ENCODE data around the gene CCL3.
"Not testable (repeated sequence)": the region's sequence is repeated elsewhere in the genome, so short reads cannot be mapped to it uniquely, and the experiment has no call there.

CCL3 gene

DNA sequence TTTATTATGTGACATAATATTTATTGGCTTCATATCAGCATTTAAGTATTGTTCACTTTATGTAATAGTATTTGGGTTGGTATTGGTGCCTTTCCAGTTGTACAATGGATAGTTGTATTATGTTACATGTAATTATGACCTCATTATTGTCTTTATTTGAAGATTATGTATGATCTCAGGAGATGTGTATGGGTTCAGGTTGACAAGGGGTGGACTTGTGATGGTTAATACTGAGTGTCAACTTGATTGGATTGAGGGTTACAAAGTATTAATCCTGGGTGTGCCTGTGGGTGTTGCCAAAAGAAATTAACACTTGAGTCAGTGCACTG lies 25.7 kb upstream of the CCL3 start:
- DNase-seq (ENCODE audit: low spot score), result not testable (repeated sequence)

DNA sequence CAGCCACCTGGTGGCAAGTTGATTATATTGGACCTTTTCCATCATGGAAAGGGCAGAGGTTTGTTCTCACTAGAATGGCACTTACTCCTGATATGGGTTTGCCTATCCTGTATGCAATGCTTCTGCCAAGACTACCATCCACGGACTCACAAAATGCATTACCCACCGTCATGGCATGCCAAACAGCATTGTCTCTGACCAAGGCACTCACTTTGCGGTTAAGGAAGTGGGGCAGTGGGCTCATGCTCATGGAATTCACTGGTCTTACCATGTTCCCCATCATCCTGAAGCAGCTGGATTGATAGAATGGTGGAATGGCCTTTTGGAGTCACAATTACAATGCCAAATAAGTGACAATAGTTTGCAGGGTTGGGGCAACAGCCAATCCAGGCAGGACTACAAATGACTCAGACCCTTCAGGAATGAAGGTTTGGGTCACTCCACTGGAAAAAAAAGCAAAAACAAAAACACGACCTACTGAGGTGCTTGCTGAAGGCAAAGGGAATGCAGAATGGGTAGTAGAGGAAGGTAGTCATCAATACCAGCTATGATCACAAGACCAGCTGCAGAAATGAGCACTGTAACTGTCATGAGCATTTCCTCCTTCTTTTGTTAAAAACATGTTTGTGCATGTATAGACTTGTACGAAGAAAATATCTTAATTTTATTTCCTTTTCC lies 25.2 kb upstream of the CCL3 start:
- DNase-seq (ENCODE audit: low spot score), result not testable (repeated sequence)

DNA sequence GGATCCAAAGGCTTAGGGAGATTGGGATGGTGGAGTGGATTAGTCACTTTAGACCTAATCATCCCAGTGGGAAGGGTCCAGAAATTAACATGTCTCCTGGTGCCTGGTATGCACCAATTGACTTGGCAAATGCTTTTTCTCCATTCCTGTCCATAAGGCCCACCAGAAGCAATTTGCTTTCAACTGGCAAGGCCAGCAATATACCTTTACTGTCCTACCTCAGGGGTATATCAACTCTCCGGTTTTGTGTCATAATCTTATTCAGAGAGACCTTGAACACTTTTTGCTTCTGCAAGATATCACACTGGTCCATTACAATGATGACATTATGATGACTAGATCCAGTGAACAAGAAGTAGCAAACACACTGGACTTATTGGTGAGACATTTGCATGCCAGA lies 23.2 kb upstream of the CCL3 start:
- DNase-seq (ENCODE audit: low spot score), result not testable (repeated sequence)

DNA sequence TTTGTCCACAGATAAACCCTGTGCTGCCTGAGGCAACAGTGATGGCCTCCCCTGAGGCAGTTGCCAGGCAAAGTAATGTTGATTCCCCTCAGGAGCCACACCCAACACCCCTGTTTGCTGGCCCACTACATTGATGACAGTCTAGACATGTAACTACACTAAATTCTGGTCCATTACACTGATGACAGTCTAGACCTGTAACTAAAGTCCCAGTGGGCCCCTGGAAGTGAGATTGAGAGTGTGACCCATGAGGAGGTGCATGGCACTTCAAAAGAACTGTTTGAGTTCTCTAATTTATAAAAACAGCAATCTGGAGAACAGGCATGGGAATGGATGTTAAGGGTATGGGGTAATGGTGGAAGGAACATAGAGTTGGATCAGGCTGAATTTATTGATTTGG lies 22.6 kb upstream of the CCL3 start:
- no peak for DNase-seq (ENCODE audit: low spot score)

DNA sequence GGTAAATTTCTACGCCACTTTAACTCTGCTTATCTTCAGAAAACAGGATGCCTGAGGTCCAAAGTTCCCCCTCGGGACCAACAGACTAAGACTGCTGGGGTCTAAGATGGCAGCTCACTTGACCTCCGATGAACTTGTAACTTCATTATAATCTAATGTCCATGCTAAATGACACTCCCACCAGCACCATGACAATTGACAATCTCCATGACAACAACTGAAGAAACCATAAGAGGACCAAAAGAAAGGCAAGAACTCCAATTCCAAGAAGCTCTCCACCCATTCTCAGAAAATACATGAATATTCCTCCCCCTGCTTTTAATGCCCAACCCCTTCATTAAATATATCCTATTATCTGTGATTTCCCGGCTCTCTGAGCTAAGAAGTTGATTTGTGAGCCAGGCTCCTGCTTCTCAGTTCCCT lies 21.1 kb upstream of the CCL3 start:
- DNase-seq (ENCODE audit: low spot score), result no peak

DNA sequence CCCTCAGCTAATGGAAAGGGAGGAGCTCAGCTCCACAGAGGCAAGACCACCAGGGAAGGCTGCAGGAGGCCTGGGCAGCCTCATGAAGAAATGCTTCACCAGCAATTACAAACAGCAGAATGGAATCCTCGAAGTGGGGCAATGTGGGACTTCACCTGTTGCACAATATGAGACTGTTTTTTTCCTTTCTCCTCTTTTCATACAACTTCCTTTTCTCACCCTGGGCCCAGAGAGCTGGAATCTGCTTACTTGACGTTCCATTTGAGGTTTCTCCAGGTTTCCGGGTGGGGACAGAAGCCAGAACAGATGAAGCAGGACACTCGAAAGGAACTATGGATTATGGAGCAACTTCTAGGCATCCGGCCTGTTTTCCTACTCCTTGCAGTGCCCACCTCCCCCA lies 18.3 kb upstream of the CCL3 start:
- not testable (repeated sequence) for DNase-seq (ENCODE audit: low spot score)

DNA sequence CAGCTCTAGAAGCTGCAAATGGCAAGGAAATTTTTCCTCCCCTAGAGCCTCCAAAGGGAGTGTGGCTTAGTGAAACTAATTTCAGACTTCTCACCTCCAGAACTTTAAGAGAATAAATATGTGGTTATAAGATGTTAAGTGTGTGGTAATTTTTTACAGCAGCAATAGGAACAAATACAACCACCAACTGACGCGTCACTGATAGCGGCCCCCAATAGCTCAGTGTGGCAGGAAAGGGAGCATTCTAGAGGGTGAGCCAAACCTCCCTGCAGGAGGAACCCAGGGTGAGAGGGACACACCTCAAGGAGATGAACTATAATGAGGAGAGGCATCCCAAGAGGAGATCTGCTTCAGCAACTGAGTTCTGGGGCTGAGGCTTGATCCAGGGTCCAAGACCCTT lies 17.7 kb upstream of the CCL3 start:
- no peak for DNase-seq (ENCODE audit: low spot score)

DNA sequence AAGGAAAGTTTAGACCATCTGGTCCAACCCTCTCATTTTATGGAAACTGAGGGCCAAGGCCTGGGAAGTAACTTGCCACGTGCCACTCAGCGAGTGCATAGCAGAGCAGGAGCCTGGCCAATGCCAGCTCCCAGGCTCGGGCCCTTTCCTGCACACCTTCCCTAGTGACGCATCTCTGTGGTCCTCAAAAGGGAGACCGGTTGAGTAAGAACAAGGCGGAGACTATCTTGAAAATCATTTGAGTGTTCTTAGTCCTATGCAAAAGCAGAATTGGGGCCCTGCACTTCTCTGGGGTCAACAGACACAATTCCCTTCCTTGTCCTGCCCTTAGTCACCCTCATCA lies 16.5 kb upstream of the CCL3 start:
- DNase-seq (ENCODE audit: low spot score), result no peak

DNA sequence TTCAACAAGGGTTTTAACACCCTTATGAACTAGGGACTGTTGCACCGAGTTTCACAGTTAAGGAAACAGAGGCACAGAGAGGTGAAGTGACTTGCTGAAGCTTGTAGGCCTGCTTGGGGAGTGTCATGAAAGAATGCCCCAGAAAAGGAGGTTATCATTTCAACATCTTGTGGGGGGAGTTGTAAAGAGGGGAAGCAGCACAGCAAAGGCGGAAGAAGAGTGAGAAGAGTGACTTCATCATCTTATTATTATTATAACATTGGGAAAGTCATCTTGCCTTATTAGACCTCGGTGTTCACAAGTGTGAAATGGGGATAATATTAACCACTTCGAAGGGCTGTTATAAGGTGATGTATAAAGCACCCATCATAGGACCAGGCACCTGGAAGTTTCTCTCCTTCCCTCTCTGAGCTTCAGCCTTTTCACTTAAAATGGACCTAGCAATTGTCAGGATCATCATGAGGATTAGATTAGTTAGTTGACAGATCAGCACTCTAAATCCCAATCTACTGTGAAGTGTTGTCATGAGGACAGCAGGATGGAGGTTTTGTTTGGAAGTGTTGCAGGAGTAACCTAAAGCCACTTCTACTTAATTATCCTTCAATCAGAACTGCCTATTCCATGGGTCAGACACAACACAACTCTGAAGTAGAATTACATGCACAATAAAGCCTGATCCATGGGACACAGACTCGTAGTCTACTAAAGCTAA lies 16.0 kb upstream of the CCL3 start:
- no peak for DNase-seq (ENCODE audit: low spot score)

DNA sequence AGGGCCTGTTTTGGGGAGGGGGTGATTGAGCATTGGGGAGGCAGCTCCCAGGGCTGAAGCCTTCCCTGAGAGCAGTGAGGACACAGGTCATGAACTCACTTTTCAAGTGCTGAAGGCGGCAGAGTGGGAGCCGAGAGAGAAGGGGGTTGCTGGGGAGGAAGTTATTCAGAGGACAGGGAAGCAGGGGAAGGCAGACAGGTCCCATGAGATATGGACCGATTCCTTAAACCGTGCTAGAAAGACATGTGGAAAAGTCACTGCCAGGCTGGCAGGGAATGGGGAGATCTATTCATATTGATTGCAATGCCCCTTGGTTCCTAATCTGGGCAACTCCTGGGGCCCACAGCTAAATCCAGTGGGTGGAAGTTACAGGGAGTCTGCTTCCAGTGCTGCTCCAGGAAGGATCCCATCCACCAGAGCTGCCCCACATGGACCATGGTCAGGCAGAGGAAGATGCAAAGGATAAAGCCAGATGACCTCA lies 14.8 kb upstream of the CCL3 start:
- no peak for DNase-seq (ENCODE audit: low spot score)

DNA sequence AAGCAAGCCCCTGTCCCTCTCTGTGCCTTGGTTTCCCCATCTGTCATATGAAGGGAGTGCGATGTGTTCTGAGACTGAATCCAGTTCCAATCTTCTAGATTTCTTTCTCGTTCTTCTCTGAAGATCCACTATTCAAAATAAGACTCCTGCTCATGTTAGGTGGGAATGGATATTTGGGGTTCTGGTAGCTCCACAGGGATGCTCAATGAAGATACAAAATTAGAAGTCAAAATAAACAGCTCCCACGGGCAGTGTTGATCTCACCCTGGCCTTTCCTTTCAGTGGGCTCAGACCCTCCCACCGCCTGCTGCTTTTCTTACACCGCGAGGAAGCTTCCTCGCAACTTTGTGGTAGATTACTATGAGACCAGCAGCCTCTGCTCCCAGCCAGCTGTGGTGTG lies 14.3 kb upstream of the CCL3 start:
- not testable (repeated sequence) for DNase-seq (ENCODE audit: low spot score)

DNA sequence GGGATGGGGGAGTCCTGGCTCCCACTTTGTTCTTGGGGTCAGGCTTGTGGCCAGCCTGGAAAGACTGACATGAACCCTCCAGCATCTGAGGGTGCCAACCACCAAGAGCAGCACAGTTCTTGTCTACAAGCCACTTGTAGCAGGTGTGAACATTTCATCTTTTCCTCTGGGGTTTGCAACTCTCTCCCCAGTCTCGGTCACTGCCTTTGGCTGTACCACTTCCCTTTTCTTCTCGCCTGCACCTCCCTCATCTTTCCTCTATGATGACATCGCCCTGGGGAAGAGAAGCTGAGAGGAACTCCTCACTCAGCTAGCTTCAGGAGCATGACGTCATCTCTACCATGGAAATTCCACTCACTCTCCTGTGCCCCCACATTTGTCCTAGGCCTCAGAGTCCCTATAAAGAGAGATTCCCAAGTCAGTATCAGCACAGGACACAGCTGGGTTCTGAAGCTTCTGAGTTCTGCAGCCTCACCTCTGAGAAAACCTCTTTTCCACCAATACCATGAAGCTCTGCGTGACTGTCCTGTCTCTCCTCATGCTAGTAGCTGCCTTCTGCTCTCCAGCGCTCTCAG lies 13.5 kb upstream of the CCL3 start, which contains the start of gene CCL4:
Gene CCL4 (plus strand): TSS at position 427 of the 575 bp plus-strand sequence. CDS start 79 bp downstream, at position 506.
- DNase-seq (ENCODE audit: low spot score), result not testable (repeated sequence)

DNA sequence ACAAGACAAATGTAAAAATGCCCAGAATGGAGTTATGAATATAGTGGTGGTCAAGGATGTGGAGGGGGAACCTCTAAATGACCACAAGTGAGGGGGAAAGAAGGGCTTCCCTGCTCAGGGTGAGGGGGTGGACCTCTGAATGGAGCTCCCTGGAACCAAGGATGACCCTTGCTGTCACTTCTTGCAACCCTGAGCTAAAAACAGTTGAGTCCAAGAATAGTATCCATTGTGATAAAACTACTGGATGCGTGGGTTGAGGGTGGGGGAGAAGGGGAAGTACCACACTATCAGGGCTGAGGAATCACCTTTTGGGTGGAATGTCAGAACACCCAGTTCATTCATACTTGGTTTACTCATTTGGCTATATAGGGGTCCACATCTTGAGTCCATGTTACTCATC lies 9.1 kb upstream of the CCL3 start:
- not testable (repeated sequence) for DNase-seq (ENCODE audit: low spot score)

DNA sequence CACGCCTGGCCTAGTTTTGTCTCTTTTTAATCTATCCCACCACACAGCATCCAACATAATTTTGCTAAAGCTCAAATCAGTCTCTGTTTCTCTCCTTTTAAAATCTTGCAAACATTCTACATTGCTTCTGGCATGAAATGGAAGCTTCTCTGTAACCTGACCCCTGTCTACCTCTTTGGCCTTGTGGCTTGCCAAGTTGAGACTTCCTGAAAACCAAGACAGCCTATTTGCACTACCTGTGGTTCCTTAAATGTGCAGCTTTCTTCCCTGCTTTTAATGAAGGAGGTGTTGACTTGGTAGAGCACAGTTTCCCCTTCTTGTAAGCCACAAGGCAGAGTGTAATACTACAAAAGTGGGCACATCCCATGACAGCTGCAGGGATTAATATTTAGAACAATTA lies 6.0 kb upstream of the CCL3 start:
- no peak for DNase-seq (ENCODE audit: low spot score)

DNA sequence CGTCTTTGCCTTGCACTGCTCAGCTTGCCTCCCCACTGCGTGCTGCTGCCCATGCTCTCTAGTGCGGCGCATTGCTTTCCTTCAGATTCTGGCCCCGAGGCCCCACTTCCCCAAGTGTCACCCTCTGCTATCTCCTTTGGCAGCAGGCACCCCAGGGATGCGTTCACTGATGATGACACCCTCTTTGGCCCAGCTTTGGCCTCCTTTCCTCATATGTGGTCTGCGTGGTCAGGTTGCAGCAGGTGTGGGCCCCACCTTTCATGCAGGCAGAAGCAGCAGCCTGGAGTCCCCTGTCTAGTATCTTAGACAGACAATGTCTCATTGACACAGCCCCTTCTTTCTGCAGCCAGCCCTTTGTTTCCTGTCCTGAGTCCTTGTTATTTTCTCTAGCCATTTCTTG lies 4.8 kb upstream of the CCL3 start:
- no peak for DNase-seq (ENCODE audit: low spot score)

DNA sequence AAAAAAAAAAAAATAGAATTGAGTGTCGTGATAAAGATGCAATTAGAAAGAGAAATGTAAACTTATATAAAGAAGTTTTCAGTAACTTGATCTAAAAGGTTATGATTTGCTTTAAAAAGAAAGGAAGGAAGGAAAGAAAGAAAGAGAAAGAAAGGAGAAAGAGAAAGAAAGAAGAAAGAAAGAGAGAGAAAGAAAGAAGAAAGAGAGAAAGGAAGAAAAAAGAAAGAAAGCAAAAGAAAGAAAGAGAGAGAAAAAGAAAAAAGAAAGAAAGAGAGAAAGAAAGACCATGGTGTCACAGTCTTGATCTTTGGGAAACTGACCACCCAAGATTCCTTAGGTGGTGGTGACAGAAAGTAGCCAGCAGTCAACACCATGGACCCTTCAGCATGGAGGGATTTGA lies 4.3 kb upstream of the CCL3 start:
- DNase-seq (ENCODE audit: low spot score), result no peak

DNA sequence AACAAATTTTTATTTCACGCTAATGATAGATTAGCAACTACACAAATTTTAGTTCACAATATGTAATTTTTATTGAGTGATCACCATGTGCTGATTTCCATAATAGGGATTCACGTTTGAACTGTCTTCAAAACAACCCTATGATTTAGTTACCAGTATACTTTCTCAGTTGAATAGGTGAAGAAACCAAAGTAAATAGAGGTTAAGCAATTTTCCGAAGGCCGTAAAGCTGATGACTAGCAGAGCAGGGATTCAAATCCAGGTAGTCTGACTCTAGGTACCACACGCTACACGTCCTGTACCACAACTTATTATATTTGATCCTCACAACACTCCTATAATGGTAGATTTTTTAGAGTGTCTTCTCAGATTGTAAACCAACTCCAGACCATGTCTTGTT lies 2.8 kb upstream of the CCL3 start:
- not testable (repeated sequence) for DNase-seq (ENCODE audit: low spot score)

DNA sequence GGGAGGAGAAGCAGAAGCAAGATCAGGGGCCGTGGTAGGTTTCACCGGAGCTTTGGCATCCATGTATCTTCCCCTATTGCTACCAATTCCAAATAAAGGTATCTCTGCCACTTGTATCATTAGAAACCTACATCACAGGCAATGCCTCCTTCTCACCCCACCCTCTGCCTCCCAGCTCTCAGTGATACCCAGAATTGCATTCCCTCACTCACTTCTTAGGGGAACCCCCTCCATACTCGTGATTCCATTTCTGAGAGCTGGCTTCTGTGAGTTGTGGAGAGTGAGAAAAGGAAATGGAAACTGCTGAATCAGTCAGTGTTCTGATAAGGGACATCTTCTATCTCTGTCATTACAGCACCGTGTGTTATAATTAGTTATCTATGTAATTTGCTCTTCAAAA lies 2.3 kb upstream of the CCL3 start:
- no peak for DNase-seq (ENCODE audit: low spot score)

DNA sequence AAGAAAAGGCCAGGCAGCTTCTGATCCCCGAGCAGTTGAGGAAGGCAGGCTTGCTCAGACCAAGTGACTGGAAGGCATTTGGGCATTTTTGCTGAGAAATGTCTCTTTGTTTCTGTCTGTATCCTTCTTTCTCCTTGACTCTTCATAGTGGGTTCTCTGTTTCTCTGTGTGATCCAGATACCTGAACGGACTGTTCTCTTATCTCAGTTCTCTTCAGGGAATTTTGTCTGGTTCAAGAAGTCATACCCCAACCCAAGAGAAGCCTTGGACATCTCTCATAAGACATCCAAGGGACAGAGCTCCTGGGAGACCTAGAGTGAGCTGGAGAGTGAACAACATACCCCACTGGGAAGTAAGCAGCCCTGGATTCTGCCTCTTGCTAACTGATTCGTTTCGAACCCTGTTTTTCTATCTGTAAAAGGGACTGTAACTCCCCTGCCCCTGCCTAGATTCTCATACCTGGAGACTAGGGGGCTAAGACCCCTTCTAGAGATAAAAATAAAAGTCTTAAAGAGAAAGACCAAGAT lies 541 bp downstream of the CCL3 start:
- DNase-seq (ENCODE audit: low spot score), result no peak

DNA sequence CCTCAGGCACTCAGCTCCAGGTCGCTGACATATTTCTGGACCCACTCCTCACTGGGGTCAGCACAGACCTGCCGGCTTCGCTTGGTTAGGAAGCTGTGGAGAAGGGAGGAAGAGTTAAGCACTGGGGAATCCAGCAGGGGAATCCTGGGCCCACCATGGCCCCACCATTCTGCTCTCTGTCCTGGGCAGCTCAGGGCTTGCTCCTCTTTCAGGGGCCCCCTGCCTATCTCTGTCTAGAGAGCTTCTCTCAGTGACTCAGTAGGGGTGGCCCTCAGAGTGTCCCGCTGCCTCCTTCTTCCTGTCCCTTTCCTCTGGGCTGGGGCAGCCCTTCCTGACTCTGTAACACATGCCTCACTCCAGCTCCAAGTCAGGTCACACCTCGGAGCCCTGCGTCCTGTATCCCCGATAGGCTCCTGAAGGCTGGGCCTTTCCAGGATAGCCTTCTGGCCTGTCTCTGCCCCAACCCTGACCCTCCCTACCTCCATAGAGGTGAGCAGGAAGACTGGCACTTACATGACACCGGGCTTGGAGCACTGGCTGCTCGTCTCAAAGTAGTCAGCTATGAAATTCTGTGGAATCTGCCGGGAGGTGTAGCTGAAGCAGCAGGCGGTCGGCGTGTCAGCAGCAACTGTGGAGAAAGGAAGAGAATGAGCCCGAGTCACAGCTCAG lies 1.1 kb downstream of the CCL3 start:
- no peak for DNase-seq (ENCODE audit: low spot score)

DNA sequence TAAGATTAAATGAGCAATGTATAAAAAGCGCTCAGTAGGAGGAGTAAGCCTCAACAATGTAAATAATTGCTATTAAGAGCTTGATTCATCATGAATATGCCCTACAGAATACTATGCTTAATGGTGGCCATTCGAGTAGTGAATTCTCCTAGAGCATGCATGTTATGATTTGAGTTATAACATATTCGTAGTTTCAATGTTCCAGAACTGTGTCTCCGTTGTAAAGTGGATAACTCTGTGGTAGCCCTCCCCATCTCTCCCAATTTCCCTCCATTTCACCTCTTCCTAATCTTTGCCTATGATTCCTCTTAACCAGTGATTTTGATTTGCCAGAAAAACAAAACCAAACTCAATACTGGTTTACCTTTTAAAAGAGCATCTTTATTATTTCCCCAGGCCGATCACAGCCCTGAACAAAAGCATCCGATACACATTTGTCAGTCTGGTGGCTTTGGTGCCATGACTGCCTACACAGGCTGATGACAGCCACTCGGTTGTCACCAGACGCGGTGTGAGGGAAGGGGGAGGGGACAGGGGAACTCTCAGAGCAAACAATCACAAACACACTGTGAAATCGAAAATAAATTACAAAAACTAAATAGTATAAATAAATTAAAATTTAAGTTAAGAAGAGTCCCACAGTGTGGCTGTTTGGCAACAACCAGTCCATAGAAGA lies 1.9 kb downstream of the CCL3 start:
- not testable (repeated sequence) for DNase-seq (ENCODE audit: low spot score)

DNA sequence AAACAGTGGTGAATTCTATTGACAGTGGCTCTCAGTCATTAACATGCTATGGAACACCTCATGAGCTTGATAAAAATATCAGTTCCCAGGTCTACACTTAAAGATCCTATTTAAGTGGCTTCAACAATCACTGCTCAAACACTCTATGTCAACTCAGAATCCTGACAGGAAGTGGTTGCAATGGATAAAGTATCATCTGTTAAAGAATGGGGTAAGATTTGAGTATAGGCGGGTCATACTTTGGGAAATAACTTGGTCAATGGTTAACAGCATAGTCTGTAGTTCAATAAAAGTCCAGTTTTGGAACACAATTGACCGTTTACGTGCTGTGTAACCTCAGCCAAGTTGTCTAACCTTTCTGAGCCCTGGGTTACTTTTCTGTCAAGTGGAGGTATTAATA lies 2.5 kb downstream of the CCL3 start:
- DNase-seq (ENCODE audit: low spot score), result not testable (repeated sequence)

Measured in AG08396 (cell line).